NCI-H2171 treated with DMSO at 0.1 percent for 48 hours (cell line): ENCODE data around the gene ATG9B.
"Not testable (repeated sequence)": the region's sequence is repeated elsewhere in the genome, so short reads cannot be mapped to it uniquely, and the experiment has no call there.

Experiments
- DNase-seq: peaks from one replicate; lab custom pipeline; 2025; lab: John Stamatoyannopoulos, UW

The ATG9B gene

GRCh38 chr7:151035026-151035717 is 10.9 kb upstream of the ATG9B start:
- no peak for DNase-seq

- DNase-seq = no peak
Observed at GRCh38 chr7:151034312-151035025, 10.2 kb upstream of the ATG9B start.

GRCh38 chr7:151033864-151034249 is 9.6 kb upstream of the ATG9B start:
- DNase-seq = no peak

GRCh38 chr7:151032936-151033863 is 8.9 kb upstream of the ATG9B start:
- no peak for DNase-seq

GRCh38 chr7:151031011-151031410 is 6.7 kb upstream of the ATG9B start:
- no peak for DNase-seq

GRCh38 chr7:151028948-151029501 is 4.7 kb upstream of the ATG9B start:
- no peak for DNase-seq

GRCh38 chr7:151028131-151028947 is 4.0 kb upstream of the ATG9B start, which contains the start of gene ABCB8:
Gene ABCB8 (plus strand): TSS chr7:151028450. CDS start chr7:151028516, 66 bp downstream.
- peak; percentile 98 for DNase-seq

- DNase-seq = not testable (repeated sequence)
Observed at GRCh38 chr7:151027728-151028130, 3.4 kb upstream of the ATG9B start.

GRCh38 chr7:151026771-151027727 is 2.8 kb upstream of the ATG9B start:
- not testable (repeated sequence) for DNase-seq

GRCh38 chr7:151025924-151026671 is 1.8 kb upstream of the ATG9B start:
- DNase-seq = no peak

- DNase-seq = peak; percentile 69
Observed at GRCh38 chr7:151023232-151023631, 1.1 kb downstream of the ATG9B start.

GRCh38 chr7:151020231-151020630 is 4.1 kb downstream of the ATG9B start:
- no peak for DNase-seq

- no peak for DNase-seq
Observed at GRCh38 chr7:151019130-151019447, 5.2 kb downstream of the ATG9B start.

GRCh38 chr7:151018421-151019129 is 5.7 kb downstream of the ATG9B start:
- no peak for DNase-seq

- peak; percentile 53 for DNase-seq
Observed at GRCh38 chr7:151017953-151018420, 6.3 kb downstream of the ATG9B start.

- no peak for DNase-seq
Observed at GRCh38 chr7:151017370-151017952, 6.8 kb downstream of the ATG9B start.

- DNase-seq = no peak
Observed at GRCh38 chr7:151016942-151017341, 7.4 kb downstream of the ATG9B start.

- DNase-seq = no peak
Observed at GRCh38 chr7:151016505-151016904, 7.8 kb downstream of the ATG9B start.
